HL-60/S4 treated with retinoic acid at 250 ng/mL for 4 days and 3 days (cell line): Measurements from ENCODE around the gene SCN1B.

ENCODE experiments used
- in situ Hi-C: fragments of 300-500 bp; cut with MboI; formaldehyde crosslinking; loops from 2 replicates; pipeline ENCODE4 v1.7.0; 2022; ENCODE audit warnings: low sequenced_read_pairs

The SCN1B gene

DNA sequence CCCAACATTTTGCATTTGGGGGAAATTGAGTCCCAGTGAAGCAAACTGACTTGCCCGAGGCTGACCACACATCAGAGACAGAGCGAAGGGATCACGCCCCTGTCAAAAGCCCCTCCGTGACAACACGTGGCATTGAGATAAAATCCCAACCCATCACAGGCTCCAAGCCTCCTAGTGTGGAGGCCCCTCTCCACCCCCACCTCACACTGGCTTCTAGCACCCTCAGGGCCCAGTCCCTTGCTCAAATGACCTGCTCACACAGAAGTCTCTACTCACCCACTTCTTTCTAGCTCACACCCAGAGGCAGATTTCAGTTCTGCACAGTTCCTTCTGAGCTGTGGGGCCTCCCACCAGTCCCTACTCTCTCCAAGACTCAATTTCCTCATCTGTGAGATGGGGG lies 21.5 kb downstream of the SCN1B start:
- in situ Hi-C loops: no loop called here

DNA sequence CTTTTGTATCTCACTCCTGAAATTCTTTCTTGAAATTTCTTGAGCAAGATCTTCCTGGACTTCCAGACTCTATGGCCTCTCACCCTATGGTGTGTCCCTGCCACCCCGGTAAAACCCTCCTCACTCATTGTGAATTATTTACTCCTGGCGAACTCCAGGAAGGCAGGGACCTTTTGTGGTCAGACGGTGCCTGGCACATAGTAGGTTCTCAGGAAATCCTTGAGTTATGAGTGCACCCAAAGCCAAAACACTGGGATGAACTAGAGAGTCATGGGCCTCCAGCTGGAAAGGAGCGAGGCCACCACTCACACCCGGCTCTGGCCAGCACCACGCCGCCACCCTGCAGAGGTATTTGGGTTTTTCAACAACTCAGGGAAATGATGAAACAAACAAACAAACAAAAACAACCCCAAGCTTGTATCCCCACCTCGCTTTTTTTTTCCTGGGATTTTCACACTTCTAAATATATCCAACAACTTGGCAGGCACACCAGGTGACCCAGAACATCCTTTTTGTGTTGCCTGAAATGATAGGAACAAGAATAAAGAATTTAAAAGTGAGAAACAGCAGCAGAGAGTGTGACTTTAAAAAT lies 22.4 kb downstream of the SCN1B start:
- in situ Hi-C loops: no loop called here

DNA sequence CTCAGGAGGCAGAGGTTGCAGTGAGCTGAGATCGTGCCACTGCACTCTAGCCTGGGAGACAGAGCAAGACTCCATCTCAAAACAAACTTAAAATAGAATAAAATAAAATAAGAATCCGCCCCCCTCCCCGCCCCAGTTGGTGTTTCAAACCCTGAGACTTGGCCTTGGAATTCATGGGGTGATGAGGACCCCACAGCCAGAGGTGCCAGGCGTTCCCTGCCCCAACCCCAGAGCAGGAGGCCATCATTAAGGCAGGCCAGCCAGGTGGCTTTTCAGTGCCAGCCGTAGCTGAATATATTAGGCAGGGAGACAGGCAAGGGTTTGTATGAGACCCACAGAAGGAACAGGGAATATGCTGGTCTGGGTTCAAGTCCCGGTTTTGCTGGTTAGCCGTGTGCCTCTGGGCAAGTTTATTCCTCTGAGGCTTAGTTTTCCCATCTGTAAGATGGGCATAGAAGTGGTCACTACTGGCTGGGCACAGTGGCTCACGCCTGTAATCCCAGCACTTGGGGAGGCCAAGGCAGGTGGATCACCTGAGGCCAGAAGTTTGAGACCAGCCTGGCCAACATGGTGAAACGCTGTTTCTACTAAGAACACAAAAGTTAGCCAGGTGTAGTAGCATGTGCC lies 23.5 kb downstream of the SCN1B start:
- in situ Hi-C loops: no loop called here

DNA sequence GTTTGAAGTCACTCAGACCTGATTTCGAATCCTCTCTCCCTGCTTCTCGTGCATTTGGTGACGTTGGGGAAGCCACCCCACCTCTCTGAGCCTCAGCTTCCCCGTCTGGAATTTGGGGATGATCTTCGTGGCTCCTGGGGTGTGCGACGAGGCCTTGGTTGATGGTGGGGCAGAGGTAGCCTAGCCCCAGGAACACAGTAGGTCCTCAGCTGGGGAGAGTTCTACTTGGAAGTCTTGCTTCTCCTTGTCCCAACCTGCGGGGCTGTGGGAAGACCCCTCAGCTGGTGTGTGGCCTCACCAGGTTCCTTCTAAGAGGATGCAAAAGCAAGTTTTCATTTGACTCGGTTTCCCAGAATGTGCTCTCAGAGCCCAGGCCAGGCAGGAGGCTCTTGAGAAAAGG lies 24.4 kb downstream of the SCN1B start:
- in situ Hi-C loops: no loop called here

DNA sequence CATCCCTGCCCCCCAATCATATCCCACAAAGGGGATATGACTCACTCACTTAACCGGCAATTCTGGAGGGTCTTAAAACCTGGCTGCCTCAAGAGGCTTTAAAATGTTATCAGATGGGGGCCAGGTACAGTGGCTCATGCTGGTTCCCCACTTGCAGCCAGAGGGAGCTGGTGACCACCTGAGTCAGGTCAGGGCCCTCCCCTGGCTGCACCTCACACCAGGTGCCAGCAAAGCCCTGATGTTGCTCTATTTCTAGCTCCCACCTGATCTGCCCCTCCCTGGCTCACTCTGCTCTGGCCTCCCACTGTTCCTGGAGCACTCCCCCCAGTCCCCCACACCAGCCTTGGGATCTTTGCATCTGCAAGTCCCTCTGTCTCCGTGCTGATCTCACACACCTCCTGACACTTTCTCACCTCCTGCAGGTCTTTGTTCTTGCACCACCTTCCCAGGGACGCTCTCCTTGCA lies 25.5 kb downstream of the SCN1B start:
- in situ Hi-C loops: no loop called here

DNA sequence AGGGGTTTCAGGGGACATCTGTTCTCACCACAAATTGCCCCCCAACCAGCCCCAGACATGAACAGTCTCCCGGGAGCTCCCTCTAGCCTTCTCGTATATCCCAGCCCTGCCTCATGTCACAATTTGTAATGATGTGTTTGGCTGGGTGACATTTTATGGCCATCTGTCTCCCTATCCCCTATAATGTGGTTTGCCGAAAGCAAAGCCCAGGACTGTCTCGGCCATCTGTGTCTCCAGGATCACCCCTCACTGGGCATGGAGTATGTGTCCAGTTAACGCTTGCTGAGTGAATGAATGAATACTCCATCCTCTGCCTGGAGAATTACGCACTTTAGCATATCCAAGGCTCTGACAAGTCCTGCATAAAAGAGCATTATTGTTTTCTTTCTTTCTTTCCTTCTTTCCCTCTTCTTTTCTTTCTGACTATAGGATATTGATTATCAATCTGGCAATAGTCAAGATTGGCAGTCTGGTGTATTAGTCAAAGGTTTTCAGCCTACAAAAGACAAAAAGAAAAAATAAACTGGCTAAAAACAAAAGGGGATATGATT lies 26.3 kb downstream of the SCN1B start:
- in situ Hi-C loops: no loop called here

DNA sequence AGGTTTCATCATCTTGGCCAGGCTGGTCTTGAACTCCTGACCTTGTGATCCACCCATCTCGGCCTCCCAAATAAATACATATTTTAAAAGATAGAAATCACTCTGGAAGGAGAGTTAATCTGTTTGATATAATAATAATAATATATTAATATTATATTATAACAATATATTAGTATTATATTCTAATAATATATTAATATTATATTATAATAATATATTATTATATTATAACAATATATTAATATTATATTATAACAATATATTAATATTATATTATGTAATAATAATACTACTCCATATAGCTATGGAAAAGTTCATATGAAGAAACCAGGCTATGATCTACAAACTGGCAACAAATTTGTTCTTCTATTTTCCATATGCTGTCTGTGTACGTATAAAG lies 28.1 kb downstream of the SCN1B start:
- in situ Hi-C loops: no loop called here

DNA sequence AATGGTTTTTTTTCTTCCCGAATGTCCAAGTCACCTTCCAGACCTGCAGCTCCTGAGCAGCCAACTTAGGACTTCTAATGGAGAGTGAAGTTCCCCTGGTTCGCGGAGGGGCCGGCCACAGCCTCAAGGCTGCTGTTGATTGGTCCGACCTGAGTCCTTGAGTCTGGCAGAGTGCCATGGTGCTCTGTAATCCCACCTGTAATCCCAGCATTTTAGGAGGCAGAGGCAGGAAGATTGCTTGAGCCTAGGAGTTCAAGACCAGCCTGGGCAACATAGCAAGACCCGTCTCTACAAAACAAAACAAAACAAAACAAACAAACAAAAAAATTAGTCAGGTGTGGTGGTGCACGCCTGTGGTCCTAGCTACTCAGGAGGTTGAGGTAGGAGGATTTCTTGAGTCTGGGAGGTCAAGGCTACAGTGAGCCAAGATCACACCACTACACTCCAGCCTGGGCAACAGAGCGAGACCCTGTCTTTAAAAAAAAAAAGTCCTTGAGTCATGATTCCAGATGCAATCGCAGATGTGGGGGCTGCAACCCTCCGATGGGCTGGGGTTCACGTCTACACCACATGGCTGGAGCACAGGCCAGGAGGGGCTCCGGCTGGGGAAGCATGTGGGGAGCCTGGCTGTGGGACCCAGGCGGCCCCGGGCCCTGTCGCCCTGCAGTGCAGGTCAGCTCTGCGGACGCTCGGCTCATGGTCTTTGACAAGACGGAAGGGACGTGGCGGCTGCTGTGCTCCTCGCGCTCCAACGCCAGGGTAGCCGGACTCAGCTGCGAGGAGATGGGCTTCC lies 28.9 kb downstream of the SCN1B start:
- in situ Hi-C loops: no loop called here

DNA sequence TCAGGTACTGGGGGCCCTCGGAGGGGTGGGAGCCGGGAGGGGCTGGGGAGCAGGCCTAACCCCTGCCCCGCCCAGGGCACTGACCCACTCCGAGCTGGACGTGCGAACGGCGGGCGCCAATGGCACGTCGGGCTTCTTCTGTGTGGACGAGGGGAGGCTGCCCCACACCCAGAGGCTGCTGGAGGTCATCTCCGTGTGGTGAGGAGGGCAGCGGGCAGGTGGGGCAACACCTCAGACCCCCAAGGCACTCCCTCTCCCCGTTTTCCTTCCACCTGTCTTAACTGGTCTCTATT lies 29.5 kb downstream of the SCN1B start:
- in situ Hi-C loops: no loop called here

DNA sequence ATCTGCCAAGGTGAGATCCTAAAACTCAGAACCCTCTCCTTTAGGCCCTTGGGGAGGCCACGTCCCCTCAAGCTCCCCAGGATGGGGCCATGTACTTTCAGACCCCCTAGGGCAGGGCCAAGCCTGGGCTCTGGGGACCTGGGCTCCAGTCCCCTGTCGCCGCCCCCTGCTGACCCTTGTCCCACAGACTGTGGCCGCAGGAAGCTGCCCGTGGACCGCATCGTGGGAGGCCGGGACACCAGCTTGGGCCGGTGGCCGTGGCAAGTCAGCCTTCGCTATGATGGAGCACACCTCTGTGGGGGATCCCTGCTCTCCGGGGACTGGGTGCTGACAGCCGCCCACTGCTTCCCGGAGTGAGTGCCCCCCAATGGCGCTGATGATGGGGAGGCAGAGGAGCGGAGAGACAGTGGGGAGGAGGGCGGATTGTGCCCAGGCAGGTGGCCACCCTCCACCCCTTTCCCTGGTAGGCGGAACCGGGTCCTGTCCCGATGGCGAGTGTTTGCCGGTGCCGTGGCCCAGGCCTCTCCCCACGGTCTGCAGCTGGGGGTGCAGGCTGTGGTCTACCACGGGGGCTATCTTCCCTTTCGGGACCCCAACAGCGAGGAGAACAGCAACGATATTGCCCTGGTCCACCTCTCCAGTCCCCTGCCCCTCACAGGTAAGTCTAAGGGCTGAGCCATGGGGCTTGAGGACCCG lies 30.0 kb downstream of the SCN1B start:
- in situ Hi-C loops: no loop called here

DNA sequence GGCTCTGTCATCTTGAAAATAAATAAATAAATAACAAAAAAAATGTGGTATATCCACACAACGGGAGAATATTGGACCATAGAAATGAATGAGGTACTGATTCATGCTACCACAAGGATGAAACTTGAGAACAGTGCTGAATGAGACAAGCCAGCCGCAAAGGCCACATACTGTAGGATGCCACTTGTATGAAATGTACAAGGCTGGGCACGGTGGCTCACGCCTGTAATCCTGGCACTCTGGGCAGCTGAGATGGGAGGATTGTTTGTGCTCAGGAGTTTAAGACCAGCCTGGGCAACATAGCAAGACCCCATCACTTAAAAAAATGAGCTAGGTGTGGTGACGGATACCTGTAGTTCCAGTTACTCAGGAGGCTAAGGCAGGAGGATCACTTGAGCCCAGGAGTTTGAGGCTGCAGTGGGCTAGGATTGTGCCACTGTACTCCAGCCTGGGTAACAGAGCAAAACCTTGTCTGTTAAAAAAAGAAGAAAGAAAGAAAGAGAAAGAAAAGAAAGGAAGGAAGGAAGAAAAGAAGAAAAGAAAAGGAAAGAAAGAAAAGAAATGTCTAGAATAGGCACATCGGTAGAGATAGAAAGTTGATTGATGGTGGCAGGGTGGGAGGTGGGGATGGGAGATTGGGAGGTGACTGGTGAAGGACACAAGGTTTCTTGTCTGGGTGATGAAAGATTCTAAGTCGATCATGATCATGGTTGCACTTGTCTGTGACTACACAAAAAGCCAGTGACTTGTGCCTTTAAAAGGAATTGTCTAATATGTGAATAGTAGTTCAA lies 31.5 kb downstream of the SCN1B start:
- in situ Hi-C loops: no loop called here

DNA sequence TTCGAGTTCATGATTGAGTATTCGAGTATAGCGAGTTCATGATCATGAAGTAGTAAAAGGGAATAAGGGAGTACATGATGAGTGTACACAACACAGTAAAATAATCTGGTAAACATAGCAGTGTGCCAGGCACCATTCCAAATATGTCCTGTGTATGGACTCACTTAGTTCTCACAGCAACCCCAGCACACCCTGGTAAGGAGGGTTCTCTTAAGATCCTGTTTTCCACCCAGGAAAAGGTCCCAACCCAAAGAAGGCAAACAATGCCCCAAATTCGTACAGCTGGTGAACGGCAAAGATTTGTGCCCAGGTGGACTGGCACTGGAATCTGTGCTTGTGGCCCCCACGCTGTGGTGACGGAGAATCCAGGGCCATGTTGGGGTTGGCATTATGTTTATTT lies 32.7 kb downstream of the SCN1B start:
- in situ Hi-C loops: no loop called here

DNA sequence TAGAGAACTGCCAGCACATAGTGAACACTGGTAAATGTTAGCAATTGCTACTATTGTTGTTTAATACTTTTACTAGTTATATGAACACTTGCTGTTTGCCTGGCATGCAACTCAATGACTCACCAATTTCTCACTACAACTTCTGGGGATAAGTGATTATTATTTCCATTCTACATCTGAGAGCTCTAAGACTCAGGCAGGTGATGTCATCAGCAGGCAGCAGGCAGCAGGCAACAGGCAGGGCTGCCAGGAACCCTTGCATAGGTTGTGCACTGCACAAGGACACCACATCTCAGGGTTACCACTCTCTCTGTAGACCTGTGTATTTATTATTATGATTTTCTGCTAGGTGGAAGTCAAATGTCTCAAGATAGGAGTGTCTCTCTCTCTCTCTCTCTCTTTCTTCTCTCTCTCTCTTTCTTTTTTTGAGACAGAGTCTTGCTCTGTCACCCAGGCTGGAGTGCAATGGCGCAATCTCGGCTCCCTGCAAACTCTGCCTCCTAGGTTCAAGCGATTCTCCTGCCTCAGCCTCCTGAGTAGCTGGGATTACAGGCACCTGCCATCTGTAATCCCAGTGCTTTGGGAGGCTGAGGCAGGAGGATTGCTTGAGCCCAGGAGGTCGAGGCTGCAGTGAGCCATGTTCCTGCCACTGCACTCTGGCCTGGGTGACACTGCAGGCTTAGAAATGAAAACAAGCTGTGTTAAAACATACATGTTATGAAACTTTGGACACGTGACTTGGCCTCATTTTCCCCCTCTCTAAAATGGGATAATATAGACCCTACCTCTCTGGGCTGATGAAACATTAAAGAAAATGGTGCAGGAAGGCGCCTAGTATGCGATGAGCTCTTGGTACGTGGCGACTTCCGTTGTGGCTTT lies 33.9 kb downstream of the SCN1B start:
- in situ Hi-C loops: no loop called here

DNA sequence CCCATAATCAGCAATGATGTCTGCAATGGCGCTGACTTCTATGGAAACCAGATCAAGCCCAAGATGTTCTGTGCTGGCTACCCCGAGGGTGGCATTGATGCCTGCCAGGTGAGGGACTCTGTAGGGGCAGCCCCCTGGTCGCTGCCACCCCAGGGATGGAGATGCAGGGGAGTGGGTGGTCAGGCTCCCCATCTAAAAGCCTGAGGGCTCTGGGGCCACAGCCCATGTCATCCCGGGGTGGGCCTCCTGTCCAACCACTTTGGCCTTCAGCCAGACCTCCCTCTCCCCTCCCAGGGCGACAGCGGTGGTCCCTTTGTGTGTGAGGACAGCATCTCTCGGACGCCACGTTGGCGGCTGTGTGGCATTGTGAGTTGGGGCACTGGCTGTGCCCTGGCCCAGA lies 35.3 kb downstream of the SCN1B start:
- in situ Hi-C loops: no loop called here

DNA sequence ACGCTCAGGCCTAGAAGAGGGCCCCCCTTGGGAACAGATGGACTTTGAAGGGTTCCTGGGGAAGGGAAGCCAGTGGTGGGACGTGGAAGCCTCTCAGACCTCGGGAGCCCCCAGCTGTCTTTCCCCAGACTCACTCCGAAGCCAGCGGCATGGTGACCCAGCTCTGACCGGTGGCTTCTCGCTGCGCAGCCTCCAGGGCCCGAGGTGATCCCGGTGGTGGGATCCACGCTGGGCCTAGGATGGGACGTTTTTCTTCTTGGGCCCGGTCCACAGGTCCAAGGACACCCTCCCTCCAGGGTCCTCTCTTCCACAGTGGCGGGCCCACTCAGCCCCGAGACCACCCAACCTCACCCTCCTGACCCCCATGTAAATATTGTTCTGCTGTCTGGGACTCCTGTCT lies 35.9 kb downstream of the SCN1B start:
- in situ Hi-C loops: no loop called here

DNA sequence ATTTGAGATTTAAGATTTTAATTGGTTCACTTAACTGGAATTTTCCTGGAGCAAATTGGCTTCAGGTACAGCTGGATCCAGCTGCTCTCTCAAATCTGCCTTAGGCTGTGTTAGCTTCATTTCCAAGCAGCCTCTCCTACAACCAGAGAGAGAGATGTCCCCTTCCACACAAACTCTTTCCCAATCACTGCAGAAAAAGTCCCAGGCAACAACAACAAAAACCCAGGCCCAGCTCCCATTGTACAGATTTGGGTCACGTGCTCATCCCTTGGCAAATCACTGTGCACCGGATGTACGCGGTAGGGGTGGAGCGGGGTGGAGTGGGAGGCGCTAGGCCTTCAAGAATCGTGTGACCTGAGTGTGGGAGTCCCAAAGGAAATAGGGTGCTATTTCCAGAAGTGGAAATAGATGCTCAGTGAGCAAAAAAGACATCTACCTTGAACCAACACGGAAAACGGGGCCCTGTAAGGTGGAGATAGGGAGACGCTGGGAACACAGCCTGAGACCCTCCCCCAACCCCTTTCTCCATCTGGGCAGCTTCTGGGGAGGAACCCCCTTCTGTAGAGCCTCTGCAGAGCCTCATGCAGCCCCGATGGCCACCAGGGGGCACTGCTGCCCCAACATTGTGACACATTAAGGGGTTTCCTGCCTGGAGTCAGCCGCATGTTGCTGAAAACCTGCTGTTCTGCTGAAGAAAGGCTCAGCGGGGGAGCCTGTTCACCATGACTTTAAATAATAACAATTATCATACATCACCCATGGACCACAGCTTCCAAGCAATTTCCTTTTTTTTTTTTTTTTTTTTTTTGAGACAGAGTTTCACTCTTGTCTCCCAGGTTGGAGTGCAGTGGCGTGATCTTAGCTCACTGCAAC lies 36.7 kb downstream of the SCN1B start:
- in situ Hi-C loops: no loop called here

DNA sequence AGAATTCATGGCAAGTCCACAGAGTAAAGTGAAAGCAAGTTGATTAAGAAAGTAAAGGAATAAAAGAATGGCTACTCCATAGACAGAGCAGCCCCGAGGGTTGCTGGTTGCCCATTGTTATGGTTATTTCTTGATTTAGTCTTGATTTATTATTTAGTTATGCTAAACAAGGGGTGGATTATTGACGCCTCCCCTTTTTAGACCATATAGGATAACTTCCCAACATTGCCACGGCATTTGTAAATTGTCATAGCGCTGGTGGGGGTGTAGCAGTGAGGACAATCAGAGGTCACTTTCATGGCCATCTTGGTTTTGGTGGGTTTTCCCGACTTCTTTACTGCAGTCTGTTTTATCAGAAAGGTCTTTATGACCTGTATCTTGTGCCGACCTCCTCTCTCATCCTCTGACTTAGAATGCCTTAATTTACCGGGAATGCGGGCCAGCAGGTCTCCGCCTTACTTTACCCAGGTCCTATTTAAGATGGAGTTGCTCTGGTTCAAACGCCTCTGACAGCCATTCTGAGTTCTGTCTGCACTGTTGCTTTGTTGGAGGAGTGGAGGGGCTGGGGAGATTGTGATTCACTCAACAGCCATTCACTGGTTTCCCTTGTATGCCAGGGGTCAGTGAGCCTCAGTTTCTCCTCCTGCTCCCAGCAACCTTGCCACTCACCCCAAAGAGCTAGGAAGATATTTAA lies 38.8 kb downstream of the SCN1B start:
- in situ Hi-C loops: no loop called here

DNA sequence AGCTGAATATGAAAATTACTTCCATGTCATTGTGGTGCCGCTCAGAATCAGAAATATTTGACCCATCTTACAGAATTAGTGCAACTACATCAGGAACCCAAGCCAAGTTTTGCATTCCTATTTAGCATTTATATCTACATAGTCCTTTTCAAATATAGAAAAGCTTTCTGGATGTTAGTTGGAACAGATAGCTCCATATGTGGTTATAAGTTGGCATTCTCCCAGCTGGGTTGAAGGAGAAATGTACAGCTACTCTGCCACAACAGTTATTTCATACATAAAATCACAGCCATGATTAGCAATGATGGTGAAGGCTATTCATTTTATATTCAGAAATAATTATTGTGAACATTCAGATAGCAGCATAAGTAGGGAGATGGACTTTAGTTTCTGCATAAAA lies 39.4 kb downstream of the SCN1B start:
- in situ Hi-C loops: no loop called here
